ENCODE results near the gene DUSP1. TPM values are rescaled to one million over a fixed set of nuclear protein-coding genes. Genes with fewer than 3 reads are reported as not detected.

Gene DUSP1
- total and polyA plus RNA-seq, 2 of the 13 experiments (the other 11 are each of a cell fraction or from before 2014, with no cell fraction given): 27.1 to 55.5 TPM

- TF ChIP-seq, protein P1, sequence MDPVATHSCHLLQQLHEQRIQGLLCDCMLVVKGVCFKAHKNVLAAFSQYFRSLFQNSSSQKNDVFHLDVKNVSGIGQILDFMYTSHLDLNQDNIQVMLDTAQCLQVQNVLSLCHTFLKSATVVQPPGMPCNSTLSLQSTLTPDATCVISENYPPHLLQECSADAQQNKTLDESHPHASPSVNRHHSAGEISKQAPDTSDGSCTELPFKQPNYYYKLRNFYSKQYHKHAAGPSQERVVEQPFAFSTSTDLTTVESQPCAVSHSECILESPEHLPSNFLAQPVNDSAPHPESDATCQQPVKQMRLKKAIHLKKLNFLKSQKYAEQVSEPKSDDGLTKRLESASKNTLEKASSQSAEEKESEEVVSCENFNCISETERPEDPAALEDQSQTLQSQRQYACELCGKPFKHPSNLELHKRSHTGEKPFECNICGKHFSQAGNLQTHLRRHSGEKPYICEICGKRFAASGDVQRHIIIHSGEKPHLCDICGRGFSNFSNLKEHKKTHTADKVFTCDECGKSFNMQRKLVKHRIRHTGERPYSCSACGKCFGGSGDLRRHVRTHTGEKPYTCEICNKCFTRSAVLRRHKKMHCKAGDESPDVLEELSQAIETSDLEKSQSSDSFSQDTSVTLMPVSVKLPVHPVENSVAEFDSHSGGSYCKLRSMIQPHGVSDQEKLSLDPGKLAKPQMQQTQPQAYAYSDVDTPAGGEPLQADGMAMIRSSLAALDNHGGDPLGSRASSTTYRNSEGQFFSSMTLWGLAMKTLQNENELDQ (CRISPR knock-in tag; IDR thresholded peaks at IDR 0.05; ENCODE audit: borderline replicate concordance): no peak
- TF ChIP-seq ZNF18 (CRISPR knock-in tag; IDR thresholded peaks at IDR 0.05; ENCODE audit: insufficient replicate concordance) (peak; percentile 91), MXD4 (CRISPR knock-in tag; IDR thresholded peaks at IDR 0.05) (peak; percentile 66), CCAR2 (optimal IDR thresholded peaks at IDR 0.05; ENCODE audit: low read depth, low read length) (no peak), TEF (CRISPR knock-in tag; IDR thresholded peaks at IDR 0.05) (no peak; the same call in 1 of the 2 replicates), ZZZ3 (CRISPR knock-in tag; IDR thresholded peaks at IDR 0.05; ENCODE audit: borderline replicate concordance) (no peak), RAD21 (CRISPR knock-in tag; IDR thresholded peaks at IDR 0.05) (peak; percentile 79), ZNF557 (CRISPR knock-in tag; IDR thresholded peaks at IDR 0.05) (no peak; the same call in 1 of the 2 replicates), ZBTB33 (CRISPR knock-in tag; IDR thresholded peaks at IDR 0.05) (peak; percentile 59; the same call in 1 of the 2 replicates), ZNF605 (CRISPR knock-in tag; IDR thresholded peaks at IDR 0.05) (peak; percentile 65; the same call in 1 of the 2 replicates), RELA (CRISPR knock-in tag; IDR thresholded peaks at IDR 0.05) (no peak), RFXAP (CRISPR knock-in tag; IDR thresholded peaks at IDR 0.05; ENCODE audit: borderline replicate concordance) (peak; percentile 92; the same call in 1 of the 2 replicates), ARNT (IDR thresholded peaks at IDR 0.05) (no peak), ZNF317 (CRISPR knock-in tag; IDR thresholded peaks at IDR 0.05) (peak; percentile 54), NFYB (CRISPR knock-in tag; IDR thresholded peaks at IDR 0.05) (peak; percentile 17; the same call in 1 of the 2 replicates), TAF1 (CRISPR knock-in tag; IDR thresholded peaks at IDR 0.05) (peak; percentile 47; the same call in 1 of the 2 replicates), KLF11 (CRISPR knock-in tag; IDR thresholded peaks at IDR 0.05) (0 out of 2 replicates have a peak, but pooled peaks have one; percentile 26)
- TF ChIP-seq, protein P2, sequence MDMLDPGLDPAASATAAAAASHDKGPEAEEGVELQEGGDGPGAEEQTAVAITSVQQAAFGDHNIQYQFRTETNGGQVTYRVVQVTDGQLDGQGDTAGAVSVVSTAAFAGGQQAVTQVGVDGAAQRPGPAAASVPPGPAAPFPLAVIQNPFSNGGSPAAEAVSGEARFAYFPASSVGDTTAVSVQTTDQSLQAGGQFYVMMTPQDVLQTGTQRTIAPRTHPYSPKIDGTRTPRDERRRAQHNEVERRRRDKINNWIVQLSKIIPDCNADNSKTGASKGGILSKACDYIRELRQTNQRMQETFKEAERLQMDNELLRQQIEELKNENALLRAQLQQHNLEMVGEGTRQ (IDR thresholded peaks at IDR 0.05; ENCODE audit: low read depth, low read length): no peak
- TF ChIP-seq, protein P2 (CRISPR knock-in tag; IDR thresholded peaks at IDR 0.05; ENCODE audit: borderline replicate concordance): peak; percentile 41; the same call in 1 of the 2 replicates
Measured at GRCh38 chr5:172772112-172772906, 1.3 kb upstream of the DUSP1 start (continued).
